Bronchial epithelial cell (primary cell): ENCODE data around the gene PCDH8. TPM values are rescaled to one million over a fixed set of nuclear protein-coding genes. Genes with fewer than 3 reads are reported as not detected.

Experiments used
- DNase-seq: peaks from one replicate; pipeline ENCODE4 v3.0.0-alpha.2; 2010; ENCODE audit warnings: low read depth
- FAIRE-seq: peaks from 2 replicates; lab custom pipeline; 2011; peaks lifted over from hg19 to GRCh38; lab: Jason Lieb, UNC
- H3K27me3 ChIP-seq: 2 replicates; pipeline ENCODE4 v1.5.1; 2011; ENCODE audit warnings: low read length; ENCODE audit not compliant: control insufficient read depth, insufficient read depth
- H3K36me3 ChIP-seq: 2 replicates; pipeline ENCODE4 v1.5.1; 2011; ENCODE audit warnings: low read length; ENCODE audit not compliant: control insufficient read depth, insufficient read depth
- H3K4me3 ChIP-seq: 2 replicates; pipeline ENCODE4 v1.5.1; 2011; ENCODE audit warnings: mild to moderate bottlenecking, low read depth, low read length, control low read depth
- total RNA-seq: library from RNA; depleted of rRNA; stranded (reverse); fragments of >200 nt; gene quantifications from 2 replicates; pipeline ENCODE4 v1.2.1, GENCODE V29; 2014
- TF ChIP-seq, protein P1 (sequence below): IDR thresholded peaks from 2 replicates; pipeline ENCODE4 v1.5.1; 2011; ENCODE audit warnings: mild to moderate bottlenecking, moderate library complexity, low read length, control low read depth, inconsistent platforms; ENCODE audit not compliant: insufficient read depth, severe bottlenecking

PCDH8 gene
- total RNA-seq, 1 donor from 2014 or later, result not detected

DNA sequence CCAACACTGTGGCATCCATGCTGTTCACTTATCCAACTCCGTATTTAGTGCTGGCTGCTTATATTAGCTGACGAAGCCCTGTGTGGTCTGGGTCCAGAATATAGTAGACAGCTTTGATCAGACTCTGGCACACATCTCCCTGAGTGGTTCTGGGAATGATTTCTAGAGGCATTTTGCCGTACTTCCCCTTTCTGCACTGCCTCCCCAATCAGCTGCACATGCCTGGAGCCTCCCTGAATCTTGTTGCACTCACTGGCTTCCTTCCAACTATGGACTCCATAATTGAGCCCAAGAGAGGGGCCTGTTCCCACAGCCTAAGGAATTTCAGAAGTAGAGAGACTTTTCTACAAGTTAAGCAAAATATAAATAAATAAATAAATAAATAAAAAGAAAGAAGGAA, 30.4 kb upstream of the PCDH8 start:
- TF ChIP-seq, protein P1, sequence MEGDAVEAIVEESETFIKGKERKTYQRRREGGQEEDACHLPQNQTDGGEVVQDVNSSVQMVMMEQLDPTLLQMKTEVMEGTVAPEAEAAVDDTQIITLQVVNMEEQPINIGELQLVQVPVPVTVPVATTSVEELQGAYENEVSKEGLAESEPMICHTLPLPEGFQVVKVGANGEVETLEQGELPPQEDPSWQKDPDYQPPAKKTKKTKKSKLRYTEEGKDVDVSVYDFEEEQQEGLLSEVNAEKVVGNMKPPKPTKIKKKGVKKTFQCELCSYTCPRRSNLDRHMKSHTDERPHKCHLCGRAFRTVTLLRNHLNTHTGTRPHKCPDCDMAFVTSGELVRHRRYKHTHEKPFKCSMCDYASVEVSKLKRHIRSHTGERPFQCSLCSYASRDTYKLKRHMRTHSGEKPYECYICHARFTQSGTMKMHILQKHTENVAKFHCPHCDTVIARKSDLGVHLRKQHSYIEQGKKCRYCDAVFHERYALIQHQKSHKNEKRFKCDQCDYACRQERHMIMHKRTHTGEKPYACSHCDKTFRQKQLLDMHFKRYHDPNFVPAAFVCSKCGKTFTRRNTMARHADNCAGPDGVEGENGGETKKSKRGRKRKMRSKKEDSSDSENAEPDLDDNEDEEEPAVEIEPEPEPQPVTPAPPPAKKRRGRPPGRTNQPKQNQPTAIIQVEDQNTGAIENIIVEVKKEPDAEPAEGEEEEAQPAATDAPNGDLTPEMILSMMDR, result no peak
- Histone ChIP-seq H3K27me3 (no peaks in the 10 kb centered on the region), H3K36me3 (no peaks in the 10 kb centered on the region), H3K4me3 (no peak overlapping the region)
- no peak for DNase-seq
- FAIRE-seq, result no peak

DNA sequence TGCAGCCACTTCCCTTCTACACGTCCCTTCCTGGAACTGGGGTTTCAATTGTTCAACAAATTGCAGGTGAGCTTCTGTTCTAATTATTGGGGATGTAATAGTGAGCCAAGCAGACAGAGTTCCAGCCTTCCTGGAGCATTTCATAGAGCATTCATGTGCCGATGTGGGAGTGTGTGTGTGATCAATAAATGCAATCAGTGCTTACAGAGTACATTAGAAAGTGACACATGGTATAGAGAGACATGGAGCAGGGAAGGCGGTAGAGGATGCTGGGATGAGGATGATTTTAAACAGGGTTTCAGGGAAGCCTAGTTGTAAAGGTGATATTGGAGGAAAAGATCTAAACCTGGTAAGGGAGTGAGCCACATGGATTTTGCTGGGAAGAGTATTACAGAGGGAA, 21.7 kb upstream of the PCDH8 start:
- no peaks in the 10 kb centered on the region for H3K27me3 ChIP-seq
- no peaks in the 10 kb centered on the region for H3K36me3 ChIP-seq
- no peak overlapping the region for H3K4me3 ChIP-seq
- FAIRE-seq (no peak), DNase-seq (no peak)
- TF ChIP-seq, protein P1, result no peak

DNA sequence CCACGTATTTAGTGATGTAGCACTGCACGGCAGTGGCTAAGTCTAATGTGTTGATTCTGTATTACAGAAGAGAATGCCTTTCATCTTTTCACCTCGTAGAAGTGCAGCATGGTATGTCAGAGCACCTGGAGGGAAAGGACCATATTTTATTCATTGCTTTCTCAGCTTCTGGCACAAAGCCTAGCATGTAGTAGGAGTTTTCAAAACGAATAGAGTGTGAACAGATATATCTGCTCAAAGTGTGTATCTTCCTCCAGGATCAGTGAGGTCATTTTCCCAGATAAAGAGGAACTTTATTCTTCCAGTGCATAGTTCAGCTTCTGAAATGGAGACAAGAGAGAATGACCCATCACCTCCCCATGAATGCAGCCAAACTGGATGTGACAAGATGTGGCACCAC, 21.2 kb upstream of the PCDH8 start:
- TF ChIP-seq, protein P1, result no peak
- FAIRE-seq, result no peak
- H3K27me3 ChIP-seq, result no peaks in the 10 kb centered on the region
- no peak for DNase-seq
- H3K4me3 ChIP-seq, result no peak overlapping the region
- no peaks in the 10 kb centered on the region for H3K36me3 ChIP-seq

DNA sequence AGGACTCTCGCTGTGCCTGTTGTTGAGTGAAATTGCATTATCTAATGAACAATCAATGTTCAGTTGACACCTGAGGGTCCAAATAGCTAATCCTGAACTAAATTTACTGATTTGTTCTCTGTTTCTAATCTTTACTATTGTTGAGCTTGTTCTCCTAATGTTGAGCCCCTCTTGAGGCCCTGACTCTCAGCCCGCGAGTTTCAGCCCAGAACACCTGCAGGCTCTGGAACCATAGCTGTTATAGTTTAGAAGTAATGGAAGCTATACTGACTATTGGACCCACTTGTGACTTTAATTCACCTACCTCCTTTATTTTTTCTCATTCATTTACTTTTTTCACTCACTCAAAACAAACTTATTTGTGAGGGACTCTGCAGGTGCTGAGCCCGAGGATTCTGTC, 20.6 kb upstream of the PCDH8 start:
- H3K4me3 ChIP-seq, result no peak overlapping the region
- FAIRE-seq (no peak), DNase-seq (no peak)
- no peaks in the 10 kb centered on the region for H3K36me3 ChIP-seq
- TF ChIP-seq, protein P1, result no peak
- H3K27me3 ChIP-seq, result no peaks in the 10 kb centered on the region

DNA sequence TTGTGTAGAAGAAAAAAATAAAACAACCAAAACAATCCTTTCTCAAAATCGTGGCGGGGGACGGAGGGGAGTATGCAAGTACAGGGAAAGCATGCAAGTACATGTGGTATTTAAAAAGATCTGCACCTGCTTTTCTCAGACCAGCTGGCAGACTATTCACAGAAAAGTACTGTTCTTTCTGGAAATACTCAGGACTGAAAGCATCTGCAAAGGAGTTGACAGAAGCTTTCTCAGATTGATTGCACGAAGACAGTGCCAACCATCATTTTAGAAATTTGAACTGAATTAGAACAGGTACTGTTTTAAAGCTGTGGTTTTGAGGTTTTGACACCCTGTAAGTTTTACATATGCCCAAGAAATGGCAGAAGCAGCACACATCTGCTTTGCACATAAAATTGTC, 19.8 kb upstream of the PCDH8 start:
- no peaks in the 10 kb centered on the region for H3K36me3 ChIP-seq
- H3K27me3 ChIP-seq, result no peaks in the 10 kb centered on the region
- H3K4me3 ChIP-seq, result no peak overlapping the region
- TF ChIP-seq, protein P1, result no peak
- DNase-seq, result no peak
- no peak for FAIRE-seq

DNA sequence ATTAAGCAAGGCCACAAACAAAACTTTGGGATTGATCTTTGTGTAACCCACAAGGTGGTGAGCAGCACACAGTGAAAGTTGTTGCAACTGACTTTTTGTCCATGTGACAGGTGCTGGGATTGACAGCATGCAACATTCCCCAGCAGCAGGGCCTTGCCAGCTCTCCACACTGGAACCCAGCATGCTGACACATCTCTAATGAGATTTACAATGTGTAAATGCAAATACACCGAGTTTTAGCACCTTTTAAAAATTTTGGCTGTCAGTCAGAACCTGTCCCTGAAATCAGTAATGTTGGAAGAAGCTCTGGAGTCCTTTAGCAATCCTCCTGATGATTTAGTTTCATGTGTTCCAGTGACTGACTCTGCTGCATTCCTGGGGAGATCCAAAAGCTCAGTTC, 16.5 kb upstream of the PCDH8 start:
- TF ChIP-seq, protein P1, result no peak
- no peak for FAIRE-seq

More for the DNA sequence above, 16.5 kb upstream of the PCDH8 start:
- no peaks in the 10 kb centered on the region for H3K36me3 ChIP-seq
- no peaks in the 10 kb centered on the region for H3K27me3 ChIP-seq
- no peak overlapping the region for H3K4me3 ChIP-seq
- DNase-seq, result no peak
